Measurements from ENCODE around the gene POLR1G.
A peak's percentile ranks its signal among the peaks of the same experiment; 100 is the strongest.
"Not testable (repeated sequence)": the region's sequence is repeated elsewhere in the genome, so short reads cannot be mapped to it uniquely, and the experiment has no call there.

The POLR1G gene

DNA sequence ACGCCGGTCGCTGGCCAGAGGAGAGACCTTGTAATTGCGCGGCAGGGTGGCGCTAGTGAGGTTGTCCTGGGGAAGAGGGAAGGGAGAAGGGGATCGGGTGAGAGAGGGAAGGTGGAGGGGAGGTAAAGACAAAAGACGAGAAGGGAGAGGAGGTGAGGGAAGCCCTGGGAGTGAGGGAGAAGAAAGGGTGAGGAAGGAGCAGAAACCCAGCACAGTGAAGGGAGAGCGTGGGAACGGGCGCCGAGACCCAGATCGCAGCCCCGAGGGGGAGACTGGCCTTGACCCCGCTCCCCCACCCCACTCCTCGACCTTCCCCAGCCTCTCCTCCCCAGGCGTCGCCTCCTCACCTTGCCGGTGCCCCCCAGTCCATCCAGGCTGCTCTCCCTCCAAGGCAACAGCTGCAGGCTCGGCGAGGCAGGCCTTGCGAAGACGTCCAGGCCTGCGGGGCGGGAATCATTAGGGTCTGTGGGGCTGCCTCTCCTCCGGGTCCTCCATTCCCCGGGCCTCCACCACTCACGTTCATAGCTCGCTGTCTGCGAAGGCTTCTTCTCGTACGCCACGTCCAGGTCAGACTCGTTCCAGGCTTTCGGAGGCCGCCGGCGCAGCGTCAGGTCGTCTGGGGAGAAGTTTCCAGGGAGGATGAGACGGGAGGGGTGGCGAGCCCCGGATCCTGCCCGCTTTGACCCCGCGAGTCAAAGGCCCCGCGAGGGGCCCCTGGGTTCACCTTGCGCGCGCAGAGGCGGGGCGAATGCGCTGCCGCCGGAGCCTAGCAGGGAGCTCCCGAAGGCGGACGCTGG lies 10.4 kb upstream of the POLR1G start:
- DNase-seq (ENCODE audit: low spot score), result no peak

DNA sequence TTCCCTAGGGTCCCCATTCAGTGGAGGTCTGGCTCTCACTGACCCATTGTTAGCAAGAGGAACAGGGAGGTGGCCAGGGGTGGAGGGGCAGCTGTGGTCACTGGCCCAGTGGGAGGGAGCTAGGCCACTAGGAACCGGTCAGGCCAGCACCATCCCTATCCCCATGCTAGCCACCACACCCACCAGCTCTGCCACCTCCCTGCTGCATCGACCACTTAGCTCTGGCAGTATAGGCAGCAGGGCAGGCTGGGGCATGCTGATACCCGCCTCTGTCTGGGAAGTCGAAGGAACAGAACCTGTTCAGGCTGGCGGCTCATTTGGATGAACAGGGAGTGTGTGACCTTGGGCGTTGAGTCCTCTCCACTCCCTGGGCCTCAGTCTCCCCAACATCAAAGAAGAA lies 6.3 kb upstream of the POLR1G start:
- no peak for DNase-seq (ENCODE audit: low spot score)

DNA sequence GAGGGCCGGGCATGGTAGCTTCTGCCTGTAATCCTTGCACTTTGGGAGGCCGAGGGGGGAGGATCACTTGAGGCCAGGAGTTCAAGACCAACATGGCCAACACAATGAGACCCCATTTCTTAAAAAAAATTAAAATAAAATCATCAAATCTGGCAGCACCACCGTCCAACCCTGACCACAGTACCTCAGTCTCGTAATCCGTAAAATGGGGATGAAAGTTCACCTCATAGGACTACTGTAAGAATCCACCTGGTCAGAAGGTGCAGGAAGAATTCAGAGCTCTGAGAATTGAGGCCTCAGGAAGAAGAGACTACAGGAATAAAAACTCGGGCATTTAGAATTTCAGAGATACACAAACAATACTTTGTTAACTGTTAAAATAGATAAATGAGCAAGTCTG lies 4.6 kb upstream of the POLR1G start:
- no peak for DNase-seq (ENCODE audit: low spot score)

DNA sequence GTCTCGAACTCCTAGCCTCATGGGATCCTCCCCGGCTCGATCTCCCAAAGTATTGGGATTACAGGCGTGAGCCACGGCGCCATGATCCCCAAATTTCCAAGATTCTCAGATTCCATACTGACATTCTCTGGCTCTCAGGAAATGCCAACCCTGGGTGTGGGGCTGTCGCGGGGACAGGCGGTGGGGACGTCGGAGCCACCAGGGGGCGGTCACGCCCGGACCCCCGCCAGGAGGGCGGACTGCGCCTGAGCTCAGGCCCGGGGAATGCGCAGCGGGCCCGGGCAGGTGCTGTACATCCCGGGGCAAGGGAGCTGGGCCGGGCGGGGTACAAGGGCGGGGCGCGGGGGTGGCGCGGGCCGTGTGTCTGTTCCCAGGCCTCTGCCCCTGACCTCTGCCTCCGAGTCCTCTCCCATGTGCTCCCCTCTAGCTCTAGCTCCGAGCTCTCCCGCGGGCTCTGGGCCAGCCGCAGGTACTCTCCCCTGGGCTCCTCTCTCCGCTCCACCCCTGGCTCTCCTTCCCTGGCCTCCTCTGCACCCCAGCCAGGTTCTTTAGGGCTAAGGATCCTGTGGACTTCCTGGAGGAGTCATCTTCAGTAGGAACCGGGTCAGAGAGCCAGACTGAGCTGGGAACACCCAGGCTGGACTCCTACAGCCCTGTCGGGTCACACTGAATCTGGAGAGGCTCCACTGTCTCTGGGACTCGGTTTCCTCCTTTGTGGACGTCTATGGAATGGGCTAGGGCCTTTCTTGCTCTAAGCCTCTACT lies 4.0 kb upstream of the POLR1G start:
- DNase-seq (ENCODE audit: low spot score), result peak; percentile 53

DNA sequence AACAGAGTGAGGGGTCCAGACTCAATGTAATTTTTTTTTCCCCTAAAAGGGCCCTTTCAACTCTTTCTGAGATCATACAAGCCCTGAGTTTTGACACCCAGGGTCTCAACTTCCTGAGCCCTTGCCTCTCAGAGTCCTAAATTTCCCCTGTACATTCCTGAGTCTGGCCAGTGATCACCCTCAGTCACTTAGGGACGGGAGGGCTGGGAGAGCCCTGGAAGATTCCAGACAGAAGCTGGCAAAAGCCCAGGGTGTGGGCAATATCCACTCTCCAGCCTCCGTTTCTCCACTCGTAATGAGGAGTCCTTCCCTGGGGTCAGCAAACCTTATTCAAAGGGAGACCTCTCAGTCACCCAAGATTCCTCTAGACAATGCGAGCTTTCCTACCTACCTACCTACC lies 3.2 kb upstream of the POLR1G start:
- no peak for DNase-seq (ENCODE audit: low spot score)

DNA sequence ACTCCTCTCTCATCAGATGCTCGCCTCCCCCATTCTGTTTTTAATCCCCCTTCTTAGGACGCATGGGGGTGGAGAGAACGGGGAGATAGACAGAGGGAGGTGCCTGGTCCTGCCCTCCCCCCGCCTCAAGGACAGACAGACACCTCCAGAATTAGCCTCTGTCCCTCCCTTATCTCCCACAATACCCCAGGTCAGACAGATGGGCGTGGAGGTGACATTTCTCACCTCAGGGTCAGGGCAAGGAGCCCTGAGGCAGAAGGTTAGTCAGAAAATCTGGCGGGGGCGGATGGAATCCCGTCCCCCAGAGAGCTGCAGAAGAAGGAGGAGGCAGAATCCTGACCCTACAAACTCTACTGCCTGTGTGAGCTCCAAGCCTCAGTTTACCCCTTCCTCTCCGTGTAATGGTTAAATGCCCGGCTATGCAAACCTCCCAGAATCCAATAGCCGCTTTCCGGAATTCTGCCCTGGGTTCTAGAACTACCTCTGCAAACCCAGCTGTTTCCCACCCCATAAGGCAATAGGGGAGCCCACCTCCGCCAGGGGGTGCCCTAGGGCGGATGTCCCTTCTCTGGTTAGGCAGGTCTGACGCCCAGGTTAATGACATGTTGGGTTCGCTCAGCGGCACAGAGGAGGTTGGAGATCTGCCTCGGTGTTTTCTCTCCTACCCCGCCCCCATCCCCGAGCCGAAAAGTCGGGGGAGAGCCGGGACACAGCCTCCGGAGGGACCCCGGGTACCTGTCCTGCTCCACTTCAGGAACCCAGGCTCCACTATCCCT lies 2.5 kb upstream of the POLR1G start:
- DNase-seq (ENCODE audit: low spot score), result peak; percentile 82

DNA sequence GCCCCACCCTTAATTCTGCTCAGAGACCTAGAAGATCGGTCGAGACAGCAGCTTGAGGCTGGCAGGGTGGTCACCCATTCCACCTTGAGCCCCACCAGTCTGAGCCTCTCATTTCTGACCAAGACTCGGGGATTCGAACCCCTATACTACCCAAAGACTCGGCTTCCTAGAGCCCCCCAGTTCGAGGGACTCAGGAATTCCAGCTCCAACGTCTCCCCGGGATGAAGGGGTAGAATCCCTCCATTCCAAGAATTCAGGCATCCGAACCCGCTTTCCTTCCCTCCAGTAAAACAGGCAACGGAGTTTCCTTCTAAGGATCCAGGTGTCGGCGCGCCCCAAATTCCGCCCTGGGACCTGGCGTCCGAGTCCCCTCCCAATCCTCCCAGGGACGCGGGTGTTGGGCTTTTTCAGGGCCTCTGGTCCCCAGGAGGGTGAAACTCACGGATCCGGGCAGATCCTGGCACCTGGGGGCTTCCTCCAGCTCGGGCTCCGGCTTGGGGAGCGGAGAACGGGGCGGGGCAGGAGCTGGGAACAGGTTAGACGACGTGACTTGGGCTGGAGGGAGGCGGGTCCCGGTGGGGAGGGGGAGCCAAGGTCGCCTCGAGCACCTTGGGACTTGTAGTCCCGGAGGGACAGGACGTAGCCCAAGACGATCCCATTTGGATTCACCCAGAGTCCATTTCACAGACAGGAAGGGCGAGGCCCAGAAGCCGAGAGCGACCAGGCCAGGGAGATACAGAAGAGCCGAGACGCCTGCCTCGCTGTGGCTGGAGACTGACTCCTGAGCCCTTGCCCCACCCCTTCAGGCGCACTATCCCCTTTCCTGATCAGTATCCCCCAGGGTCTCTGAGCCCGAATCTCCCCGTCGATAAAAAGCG lies 1.6 kb upstream of the POLR1G start, which contains the start of gene PPP1R13L:
PPP1R13L (minus strand) TSS at position 513 of the 878 bp plus-strand sequence. CDS start 6,751 bp downstream, outside the sequence.
- peak; percentile 96 for DNase-seq (ENCODE audit: low spot score)

DNA sequence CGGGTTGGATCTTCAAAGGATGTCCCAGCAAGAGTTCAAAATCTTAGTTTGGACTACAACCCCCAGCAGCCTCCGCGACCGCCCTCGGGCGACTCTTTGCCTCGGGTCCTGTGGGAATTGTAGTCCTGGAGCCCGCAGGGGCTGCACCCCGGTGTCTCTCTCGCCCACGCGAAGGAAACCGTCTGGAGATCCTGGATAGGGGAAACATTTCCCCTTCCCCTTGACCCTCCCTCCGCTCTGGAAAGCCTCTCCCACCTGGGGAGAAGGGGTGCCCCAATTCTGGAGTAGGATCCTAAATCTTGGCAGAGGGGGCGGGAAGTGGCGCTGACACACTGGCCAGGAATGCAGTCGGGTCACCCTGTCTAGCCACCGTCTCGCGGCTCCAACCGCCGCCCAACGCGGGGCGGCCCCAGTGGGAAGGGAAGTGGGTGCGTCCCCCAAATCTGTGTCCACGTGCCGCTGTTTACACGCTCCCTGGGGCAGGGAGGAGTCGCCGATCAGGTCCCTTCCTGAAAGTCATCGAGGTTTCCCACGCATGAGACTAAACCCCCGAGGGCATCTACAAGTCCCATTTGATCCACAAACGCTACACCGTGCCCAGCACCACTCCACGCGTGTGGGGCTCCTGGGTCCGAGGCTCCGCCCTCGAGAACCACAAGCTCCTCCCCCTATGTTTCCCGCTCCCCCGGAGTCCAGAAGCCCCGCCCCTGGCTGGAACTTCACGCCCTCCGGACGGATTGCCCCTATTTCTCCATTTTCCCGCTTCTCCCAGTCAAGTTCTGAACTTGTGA lies 814 bp upstream of the POLR1G start:
- DNase-seq (ENCODE audit: low spot score), result peak; percentile 93

DNA sequence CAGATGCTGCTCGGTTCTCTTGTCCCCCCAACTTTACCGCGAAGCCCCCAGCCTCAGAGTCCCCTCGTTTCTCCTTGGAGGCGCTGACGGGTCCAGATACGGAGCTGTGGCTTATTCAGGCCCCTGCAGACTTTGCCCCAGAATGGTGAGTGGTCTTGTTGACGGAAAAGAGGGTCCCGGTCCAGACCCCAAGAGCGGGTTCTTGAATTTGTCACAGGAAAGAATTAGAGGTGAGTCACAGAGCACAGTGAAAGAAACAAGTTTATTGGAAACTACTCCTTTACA lies 589 bp downstream of the POLR1G start:
- no peak for DNase-seq (ENCODE audit: low spot score)

DNA sequence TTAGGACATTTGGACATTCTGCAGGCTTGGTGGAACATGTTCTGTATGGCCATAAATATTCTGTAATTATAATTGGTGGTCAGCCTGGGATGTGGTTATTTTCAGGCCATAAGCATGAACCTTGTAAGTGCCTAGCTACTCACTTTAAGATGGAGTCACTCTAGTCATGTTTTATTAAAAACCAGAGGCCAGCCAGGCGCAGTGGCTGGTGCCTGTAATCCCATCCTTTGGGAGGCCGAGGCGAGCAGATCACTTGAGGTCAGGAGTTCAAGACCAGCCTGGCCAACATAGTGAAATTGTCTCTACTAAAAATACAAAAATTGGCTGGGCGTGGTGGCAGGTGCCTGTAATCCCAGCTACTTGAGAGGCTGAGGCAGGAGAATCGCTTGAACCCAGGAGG lies 1.1 kb downstream of the POLR1G start:
- DNase-seq (ENCODE audit: low spot score), result not testable (repeated sequence)

DNA sequence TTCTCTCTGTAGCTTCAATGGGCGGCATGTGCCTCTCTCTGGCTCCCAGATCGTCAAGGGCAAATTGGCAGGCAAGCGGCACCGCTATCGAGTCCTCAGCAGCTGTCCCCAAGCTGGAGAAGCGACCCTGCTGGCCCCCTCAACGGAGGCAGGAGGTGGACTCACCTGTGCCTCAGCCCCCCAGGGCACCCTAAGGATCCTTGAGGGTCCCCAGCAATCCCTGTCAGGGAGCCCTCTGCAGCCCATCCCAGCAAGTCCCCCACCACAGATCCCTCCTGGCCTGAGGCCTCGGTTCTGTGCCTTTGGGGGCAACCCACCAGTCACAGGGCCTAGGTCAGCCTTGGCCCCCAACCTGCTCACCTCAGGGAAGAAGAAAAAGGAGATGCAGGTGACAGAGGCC lies 1.7 kb downstream of the POLR1G start:
- DNase-seq (ENCODE audit: low spot score), result no peak

DNA sequence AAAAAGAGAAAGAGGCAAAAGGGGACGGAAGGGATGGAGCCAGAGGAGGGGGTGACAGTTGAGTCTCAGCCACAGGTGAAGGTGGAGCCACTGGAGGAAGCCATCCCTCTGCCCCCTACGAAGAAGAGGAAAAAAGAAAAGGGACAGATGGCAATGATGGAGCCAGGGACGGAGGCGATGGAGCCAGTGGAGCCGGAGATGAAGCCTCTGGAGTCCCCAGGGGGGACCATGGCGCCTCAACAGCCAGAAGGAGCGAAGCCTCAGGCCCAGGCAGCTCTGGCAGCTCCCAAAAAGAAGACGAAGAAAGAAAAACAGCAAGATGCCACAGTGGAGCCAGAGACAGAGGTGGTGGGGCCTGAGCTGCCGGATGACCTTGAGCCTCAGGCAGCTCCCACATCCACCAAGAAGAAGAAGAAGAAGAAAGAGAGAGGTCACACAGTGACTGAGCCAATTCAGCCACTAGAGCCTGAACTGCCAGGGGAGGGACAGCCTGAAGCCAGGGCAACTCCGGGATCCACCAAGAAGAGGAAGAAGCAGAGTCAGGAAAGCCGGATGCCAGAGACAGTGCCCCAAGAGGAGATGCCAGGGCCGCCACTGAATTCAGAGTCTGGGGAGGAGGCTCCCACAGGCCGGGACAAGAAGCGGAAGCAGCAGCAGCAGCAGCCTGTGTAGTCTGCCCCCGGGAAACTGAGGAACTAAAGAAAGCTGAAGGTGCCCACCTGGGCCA lies 2.5 kb downstream of the POLR1G start:
- no peak for DNase-seq (ENCODE audit: low spot score)

DNA sequence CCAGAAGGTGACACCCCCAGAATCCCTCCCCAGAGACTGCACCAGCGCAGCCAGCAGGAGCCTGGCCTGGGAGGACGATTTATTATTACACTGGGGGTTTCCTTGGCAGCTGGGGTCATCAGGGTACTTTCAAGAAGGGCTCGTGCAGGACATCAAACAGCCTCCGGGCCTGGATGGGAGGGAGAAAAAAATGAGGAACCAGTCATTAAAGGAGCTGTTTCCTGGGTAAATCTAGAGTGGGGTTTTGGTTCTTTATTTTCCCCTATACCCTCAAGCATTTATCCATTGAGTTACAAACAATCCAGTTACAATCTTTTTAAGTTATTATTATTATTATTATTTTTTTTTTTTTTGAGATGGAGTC lies 3.1 kb downstream of the POLR1G start:
- no peak for DNase-seq (ENCODE audit: low spot score)

DNA sequence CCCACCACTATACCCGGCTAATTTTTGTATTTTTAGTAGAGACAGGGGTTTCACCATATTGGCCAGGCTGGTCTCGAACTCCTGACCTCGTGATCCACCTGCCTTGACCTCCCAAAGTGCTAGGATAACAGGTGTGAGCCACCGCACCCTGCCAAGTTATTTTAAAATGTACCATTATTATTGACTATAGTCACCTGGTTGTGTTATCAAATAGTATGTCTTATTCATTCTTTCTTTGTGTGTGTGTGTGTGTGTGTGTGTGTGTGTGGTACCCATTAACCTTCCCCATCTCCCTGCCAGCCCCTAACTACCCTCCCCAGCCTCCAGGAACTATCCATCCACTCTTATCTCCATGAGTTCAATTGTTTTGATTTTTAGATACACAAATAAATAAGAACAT lies 3.9 kb downstream of the POLR1G start:
- not testable (repeated sequence) for DNase-seq (ENCODE audit: low spot score)

DNA sequence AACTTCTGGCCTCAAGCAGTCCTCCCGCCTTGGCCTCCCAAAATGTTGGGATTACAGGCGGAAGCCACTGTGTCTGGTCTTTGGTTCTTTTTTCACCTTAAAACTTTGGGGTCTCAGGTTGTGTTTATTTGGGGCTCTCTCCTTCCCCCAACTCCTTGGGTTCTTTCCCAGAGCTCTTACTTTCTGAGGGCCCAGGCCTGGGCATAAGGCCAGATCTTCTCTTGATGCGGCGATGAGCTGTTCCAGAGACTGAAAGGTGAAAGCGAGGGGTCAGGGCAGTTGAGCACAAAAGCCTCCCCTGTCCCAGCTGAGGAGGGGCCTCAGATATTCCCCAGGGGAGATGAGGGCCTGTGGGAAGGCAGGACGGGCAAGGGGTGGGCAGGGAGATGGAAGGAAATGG lies 7.1 kb downstream of the POLR1G start:
- DNase-seq (ENCODE audit: low spot score), result no peak

DNA sequence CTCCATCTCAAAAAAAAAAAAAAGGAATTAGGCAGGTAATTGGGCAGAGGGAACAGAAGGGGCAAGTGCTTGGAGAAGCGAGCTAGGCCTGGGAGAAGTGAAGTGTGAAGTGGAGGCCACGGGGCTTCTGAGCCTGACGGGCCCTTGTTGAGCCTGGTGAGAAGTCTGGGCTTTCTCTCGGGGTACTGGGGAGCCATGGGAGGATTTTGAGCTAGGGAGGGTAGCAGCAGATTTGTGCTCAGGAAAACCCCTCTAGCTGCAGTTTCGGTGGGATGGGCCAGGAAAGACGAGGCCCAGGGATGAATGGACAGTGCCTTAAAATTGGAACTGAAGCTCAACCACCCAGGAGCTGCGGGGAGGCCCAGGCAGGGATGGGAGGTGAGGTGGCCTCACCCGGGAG lies 8.0 kb downstream of the POLR1G start:
- DNase-seq (ENCODE audit: low spot score), result no peak

DNA sequence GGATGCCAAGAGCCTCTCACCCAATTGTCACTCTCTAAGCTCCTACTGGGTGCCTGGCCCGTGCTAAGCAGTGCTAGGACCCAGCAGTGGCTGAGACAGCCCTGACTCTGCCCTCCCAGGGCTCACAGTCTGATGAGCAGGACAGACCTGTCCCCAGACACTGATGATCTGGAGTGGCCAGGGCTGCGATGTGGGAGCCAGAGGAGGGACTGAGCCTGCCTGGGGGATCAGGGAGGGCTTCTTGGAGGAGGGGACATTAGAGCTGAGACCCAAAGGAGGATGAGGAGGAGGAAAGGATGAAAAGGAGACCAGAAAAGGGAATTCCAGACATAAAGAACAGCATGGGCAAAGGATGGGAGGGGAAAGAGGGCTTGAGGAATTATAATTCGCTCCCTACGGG lies 10.7 kb downstream of the POLR1G start:
- DNase-seq (ENCODE audit: low spot score), result no peak

DNA sequence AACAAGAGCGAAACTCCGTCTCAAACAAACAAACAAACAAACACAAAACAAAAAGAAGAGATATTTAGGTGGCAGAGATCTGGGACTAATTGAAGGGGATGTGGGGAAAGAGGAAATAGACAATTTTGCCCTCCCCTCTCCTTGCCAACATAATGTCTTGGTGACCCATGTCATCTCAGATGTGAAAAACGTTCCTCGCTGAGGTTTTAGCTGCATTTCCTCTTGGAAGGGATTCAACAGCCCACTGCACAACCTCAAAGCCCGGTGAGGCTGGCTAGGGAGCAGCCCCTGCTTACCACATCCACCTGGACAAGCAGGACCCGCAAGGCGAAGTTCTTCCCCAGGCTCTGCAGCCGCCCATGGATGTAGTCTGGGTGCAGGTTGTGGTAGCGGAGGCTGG lies 12.4 kb downstream of the POLR1G start:
- no peak for DNase-seq (ENCODE audit: low spot score)

DNA sequence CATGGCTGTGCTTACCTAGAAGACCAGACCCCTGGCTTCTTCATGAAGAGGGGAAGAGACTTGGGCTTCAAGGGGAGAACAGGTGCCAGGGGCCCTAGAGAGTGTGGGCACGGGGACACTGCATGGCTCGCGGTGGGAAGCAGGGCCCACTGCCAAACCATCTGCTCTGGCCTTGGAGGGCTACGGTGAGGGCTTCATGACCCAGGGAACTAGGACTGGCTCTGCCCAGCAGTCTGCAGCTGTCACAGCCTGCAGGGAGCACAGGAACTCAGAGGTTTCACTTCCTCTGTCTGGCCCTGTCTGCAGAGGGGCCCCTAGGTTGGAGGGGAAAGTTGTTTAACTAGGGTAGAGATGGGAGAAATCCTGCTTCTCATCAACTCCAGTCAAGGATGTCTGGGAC lies 13.0 kb downstream of the POLR1G start:
- no peak for DNase-seq (ENCODE audit: low spot score)

DNA sequence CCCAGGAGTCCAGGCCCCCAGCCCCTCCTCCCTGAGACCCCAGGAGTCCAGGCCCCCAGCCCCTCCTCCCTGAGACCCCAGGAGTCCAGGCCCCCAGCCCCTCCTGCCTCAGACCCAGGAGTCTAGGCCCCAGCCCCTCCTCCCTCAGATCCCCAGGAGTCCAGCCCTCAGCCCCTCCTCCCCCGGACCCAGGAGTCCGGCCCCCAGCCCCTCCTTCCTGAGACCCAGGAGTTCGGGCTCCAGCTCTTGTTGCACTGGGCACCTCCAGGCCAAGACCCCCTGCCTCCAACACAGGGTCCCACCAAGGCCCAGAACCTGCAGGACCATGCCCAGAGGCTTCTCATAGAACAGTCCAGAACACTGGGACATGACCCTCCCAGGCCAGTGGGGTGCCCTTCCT lies 13.5 kb downstream of the POLR1G start:
- no peak for DNase-seq (ENCODE audit: low spot score)

DNA sequence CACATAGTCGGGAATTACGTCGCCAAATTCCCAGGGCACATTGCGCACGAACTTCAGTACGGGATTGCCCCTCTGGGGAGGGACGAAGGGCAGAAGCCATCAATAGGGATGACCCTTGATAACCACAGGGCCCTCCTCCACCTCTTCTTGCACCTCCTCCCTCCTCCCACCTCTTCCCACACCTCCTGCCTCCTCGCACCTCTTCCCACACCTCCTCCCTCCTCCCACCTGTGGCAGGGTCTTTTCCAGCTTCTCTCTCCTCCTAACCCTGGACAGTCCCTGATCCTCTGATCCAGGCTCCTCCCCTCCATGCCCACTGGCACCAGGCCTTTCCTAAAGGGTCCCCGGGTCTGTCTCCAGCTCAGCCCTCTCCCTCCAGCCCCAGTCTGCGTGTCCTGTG lies 13.9 kb downstream of the POLR1G start:
- DNase-seq (ENCODE audit: low spot score), result no peak
